Raji (cell line): ENCODE results near the gene QKI.

Source experiments
- POLR2A ChIP-seq: IDR thresholded peaks from 2 replicates; pipeline ENCODE4 v1.6.1; 2011; ENCODE audit warnings: low read depth, low read length, control low read depth; ENCODE audit not compliant: insufficient read depth

QKI gene

GRCh38 chr6:163419413-163420288 lies 5.1 kb downstream of the QKI start:
- TF ChIP-seq POLR2A, result no peak

GRCh38 chr6:163420289-163420614 lies 5.7 kb downstream of the QKI start:
- no peak for TF ChIP-seq POLR2A

- no peak for TF ChIP-seq POLR2A
Measured at GRCh38 chr6:163422550-163422949, 8.0 kb downstream of the QKI start.

GRCh38 chr6:163423696-163424095 lies 9.2 kb downstream of the QKI start:
- TF ChIP-seq POLR2A, result no peak

- TF ChIP-seq POLR2A, result no peak
Measured at GRCh38 chr6:163427498-163428254, 13.2 kb downstream of the QKI start.

GRCh38 chr6:163428373-163428772 lies 13.9 kb downstream of the QKI start:
- TF ChIP-seq POLR2A, result no peak

GRCh38 chr6:163429858-163430448 lies 15.4 kb downstream of the QKI start:
- TF ChIP-seq POLR2A, result no peak

- no peak for TF ChIP-seq POLR2A
Measured at GRCh38 chr6:163432300-163432699, 17.8 kb downstream of the QKI start.

GRCh38 chr6:163435023-163435422 lies 20.5 kb downstream of the QKI start:
- no peak for TF ChIP-seq POLR2A

- TF ChIP-seq POLR2A, result no peak
Measured at GRCh38 chr6:163436843-163437242, 22.3 kb downstream of the QKI start.

GRCh38 chr6:163437466-163437865 lies 22.9 kb downstream of the QKI start:
- no peak for TF ChIP-seq POLR2A

- no peak for TF ChIP-seq POLR2A
Measured at GRCh38 chr6:163438298-163438939, 23.9 kb downstream of the QKI start.

- TF ChIP-seq POLR2A, result no peak
Measured at GRCh38 chr6:163438940-163439335, 24.4 kb downstream of the QKI start.

- no peak for TF ChIP-seq POLR2A
Measured at GRCh38 chr6:163439997-163440396, 25.5 kb downstream of the QKI start.

GRCh38 chr6:163442336-163442735 lies 27.8 kb downstream of the QKI start:
- no peak for TF ChIP-seq POLR2A
